HL-60 (cell line): ENCODE data around the gene MTO1.

Experiments
- SPI1 ChIP-seq: IDR thresholded peaks from 2 replicates; pipeline ENCODE4 v1.6.1; 2012; ENCODE audit warnings: low read depth, mild to moderate bottlenecking, borderline replicate concordance
- TF ChIP-seq, protein P1 (sequence below): IDR thresholded peaks from one replicate; pipeline ENCODE4 v1.5.1; 2011; ENCODE audit warnings: low read length, control low read depth, inconsistent platforms; ENCODE audit not compliant: insufficient read depth

DNA sequence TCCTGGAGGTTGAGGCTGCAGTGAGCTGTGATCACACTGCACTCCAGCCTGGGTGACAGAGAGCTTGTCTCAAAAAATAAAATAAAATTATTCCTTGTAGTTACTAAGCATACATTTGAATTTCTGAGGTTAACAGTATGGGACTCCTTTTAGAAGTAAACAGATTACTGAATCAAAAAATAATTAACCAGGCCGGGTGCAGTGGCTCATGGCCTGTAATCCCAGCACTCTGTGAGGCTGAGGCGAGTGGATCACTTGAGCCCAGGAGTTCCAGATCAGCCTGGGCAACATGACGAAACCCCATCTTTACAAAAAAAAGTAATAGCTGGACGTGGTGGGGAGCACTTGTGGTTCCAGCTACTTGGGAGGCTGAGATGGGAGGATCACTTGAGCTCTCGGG lies 81.4 kb downstream of the MTO1 start:
- TF ChIP-seq, protein P1, sequence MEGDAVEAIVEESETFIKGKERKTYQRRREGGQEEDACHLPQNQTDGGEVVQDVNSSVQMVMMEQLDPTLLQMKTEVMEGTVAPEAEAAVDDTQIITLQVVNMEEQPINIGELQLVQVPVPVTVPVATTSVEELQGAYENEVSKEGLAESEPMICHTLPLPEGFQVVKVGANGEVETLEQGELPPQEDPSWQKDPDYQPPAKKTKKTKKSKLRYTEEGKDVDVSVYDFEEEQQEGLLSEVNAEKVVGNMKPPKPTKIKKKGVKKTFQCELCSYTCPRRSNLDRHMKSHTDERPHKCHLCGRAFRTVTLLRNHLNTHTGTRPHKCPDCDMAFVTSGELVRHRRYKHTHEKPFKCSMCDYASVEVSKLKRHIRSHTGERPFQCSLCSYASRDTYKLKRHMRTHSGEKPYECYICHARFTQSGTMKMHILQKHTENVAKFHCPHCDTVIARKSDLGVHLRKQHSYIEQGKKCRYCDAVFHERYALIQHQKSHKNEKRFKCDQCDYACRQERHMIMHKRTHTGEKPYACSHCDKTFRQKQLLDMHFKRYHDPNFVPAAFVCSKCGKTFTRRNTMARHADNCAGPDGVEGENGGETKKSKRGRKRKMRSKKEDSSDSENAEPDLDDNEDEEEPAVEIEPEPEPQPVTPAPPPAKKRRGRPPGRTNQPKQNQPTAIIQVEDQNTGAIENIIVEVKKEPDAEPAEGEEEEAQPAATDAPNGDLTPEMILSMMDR, result no peak
- no peak for TF ChIP-seq SPI1
